SK-N-SH (cell line): ENCODE measurements around the gene STRA8. TPM values are rescaled to one million over a fixed set of nuclear protein-coding genes. Genes with fewer than 3 reads are reported as not detected.

Experiments used
- CTCF ChIA-PET: fragments of 300-600, 350-600 bp; formaldehyde crosslinking; extraction: SDS; loops from one replicate; lab custom pipeline; 2021; lab: Yijun Ruan, JAX
- POLR2A ChIA-PET: fragments of 350-600 bp; sonication (Branson Sonifier 250); formaldehyde crosslinking; extraction: SDS; loops from one replicate; lab custom pipeline; 2020; ENCODE audit warnings: antibody characterized with exemption, inconsistent platforms; lab: Yijun Ruan, JAX
- DNase-seq: peaks from one replicate; pipeline ENCODE4 v3.0.0; 2012
- H2AFZ ChIP-seq: fragments of 200-600 bp; sonication (generic); 2 replicates; pipeline ENCODE4 v1.8.1; 2016; ENCODE audit warnings: antibody characterized with exemption, mild to moderate bottlenecking, low read depth
- H3F3A ChIP-seq: fragments of 200-600 bp; sonication (generic); replicated peaks from 2 replicates; pipeline ENCODE3; 2016; ENCODE audit warnings: antibody characterized with exemption, mild to moderate bottlenecking; ENCODE audit not compliant: insufficient read depth
- H3K27ac ChIP-seq, 2 experiments: fragments of 200-500 bp in 1 of 2; fragments of 200-600 bp in 1 of 2; sonication (Bioruptor generic) in 1 of 2; sonication (generic), shearing (Covaris generic) in 1 of 2; 2 replicates each; pipeline versions ENCODE4 v1.5.1 to v1.6.1; 2014 to 2016; ENCODE audit warnings: low read depth in 2 of 2, inconsistent platforms in 1 of 2, low read length in 1 of 2, mild to moderate bottlenecking in 1 of 2, mixed read lengths in 1 of 2
- H3K27me3 ChIP-seq: fragments of 200-600 bp; sonication (generic), shearing (Covaris generic); 2 replicates; pipeline ENCODE4 v1.6.1; 2016; ENCODE audit warnings: mixed run types; ENCODE audit not compliant: insufficient read depth
- H3K36me3 ChIP-seq, 2 experiments: fragments of 200-500 bp in 1 of 2; fragments of 200-600 bp in 1 of 2; sonication (Bioruptor generic) in 1 of 2; sonication (generic) in 1 of 2; replicated peaks in 1 of 2; 2 replicates each; pipeline versions ENCODE3 to v1.5.1; 2014 to 2016; ENCODE audit warnings: low read length in 1 of 2, mild to moderate bottlenecking in 1 of 2; ENCODE audit not compliant: insufficient read depth in 2 of 2, control insufficient read depth in 1 of 2
- H3K4me1 ChIP-seq, 2 experiments: fragments of 200-500 bp in 1 of 2; fragments of 200-600 bp in 1 of 2; sonication (Bioruptor generic) in 1 of 2; sonication (generic), shearing (Covaris generic) in 1 of 2; 2 replicates each; pipeline versions ENCODE4 v1.5.1 to v1.6.1; 2014 to 2016; ENCODE audit warnings: low read depth in 1 of 2, low read length in 1 of 2, mixed run types in 1 of 2; ENCODE audit not compliant: insufficient read depth in 2 of 2, control insufficient read depth in 1 of 2
- H3K4me2 ChIP-seq: fragments of 200-600 bp; sonication (generic), shearing (Covaris generic); 2 replicates; pipeline ENCODE4 v1.6.1; 2017; ENCODE audit warnings: mixed run types
- H3K4me3 ChIP-seq, 2 experiments: fragments of 200-500 bp in 1 of 2; fragments of 200-600 bp in 1 of 2; sonication (Bioruptor generic) in 1 of 2; sonication (generic), shearing (Covaris generic) in 1 of 2; 2 replicates each; pipeline versions ENCODE4 v1.5.1 to v1.8.1; 2014 to 2016; ENCODE audit warnings: low read depth in 2 of 2, inconsistent platforms in 1 of 2, low read length in 1 of 2, mild to moderate bottlenecking in 1 of 2, mixed read lengths in 1 of 2, moderate library complexity in 1 of 2
- H3K79me2 ChIP-seq: fragments of 200-600 bp; sonication (generic); 2 replicates; pipeline ENCODE4 v1.8.1; 2017; ENCODE audit warnings: mild to moderate bottlenecking; ENCODE audit not compliant: insufficient read depth
- H3K9ac ChIP-seq: fragments of 200-600 bp; sonication (generic); 2 replicates; pipeline ENCODE4 v1.6.1; 2017; ENCODE audit warnings: mixed run types
- H3K9me2 ChIP-seq: fragments of 200-600 bp; sonication (generic); 2 replicates; pipeline ENCODE4 v1.6.1; 2017; ENCODE audit warnings: mixed run types
- H3K9me3 ChIP-seq: fragments of 200-600 bp; sonication (generic); 2 replicates; pipeline ENCODE4 v1.6.1; 2017; ENCODE audit warnings: mixed run types, mild to moderate bottlenecking, moderate library complexity
- H4K20me1 ChIP-seq: fragments of 200-600 bp; sonication (generic); 2 replicates; pipeline ENCODE4 v1.6.1; 2017; ENCODE audit warnings: mild to moderate bottlenecking, mixed run types; ENCODE audit not compliant: insufficient read depth
- CHD2 ChIP-seq: fragments of 150-350 bp; IDR thresholded peaks from 2 replicates; pipeline ENCODE4 v1.6.1; 2018; ENCODE audit warnings: low read length; ENCODE audit not compliant: partially characterized antibody
- CTCF ChIP-seq: fragments of 200-600 bp; sonication (generic); IDR thresholded peaks from 2 replicates; pipeline ENCODE4 v1.6.1; 2017; ENCODE audit warnings: antibody characterized with exemption, mild to moderate bottlenecking, moderate library complexity
- ELF1 ChIP-seq: IDR thresholded peaks from 2 replicates; pipeline ENCODE4 v1.4.0; 2012
- GABPA ChIP-seq: IDR thresholded peaks from 2 replicates; pipeline ENCODE4 v1.4.0; 2012; ENCODE audit warnings: low read depth, mild to moderate bottlenecking
- GATA2 ChIP-seq: sonication (generic); formaldehyde crosslinking; IDR thresholded peaks from 2 replicates; pipeline ENCODE4 v1.5.0; 2020; ENCODE audit warnings: mild to moderate bottlenecking, missing genetic modification reagents
- MEF2A ChIP-seq: IDR thresholded peaks from 2 replicates; pipeline ENCODE4 v1.4.0; 2012; ENCODE audit warnings: low read depth, borderline replicate concordance
- MXI1 ChIP-seq: IDR thresholded peaks from 2 replicates; pipeline ENCODE4 v1.6.1; 2012; ENCODE audit warnings: mild to moderate bottlenecking, low read depth, low read length, improper control_type of control experiment
- NFIC ChIP-seq: IDR thresholded peaks from 2 replicates; pipeline ENCODE4 v1.4.0; 2012; ENCODE audit warnings: borderline replicate concordance
- PBX3 ChIP-seq: IDR thresholded peaks from 2 replicates; pipeline ENCODE4; 2012
- REST ChIP-seq: IDR thresholded peaks from 2 replicates; pipeline ENCODE4 v1.6.1; 2012; ENCODE audit warnings: mild to moderate bottlenecking, low read depth, low read length, moderate library complexity
- RFX5 ChIP-seq: IDR thresholded peaks from 2 replicates; pipeline ENCODE4 v1.6.1; 2012; ENCODE audit warnings: mild to moderate bottlenecking, improper control_type of control experiment, low read length
- RXRA ChIP-seq: IDR thresholded peaks from 2 replicates; pipeline ENCODE4 v1.4.0; 2012; ENCODE audit warnings: low read depth, mild to moderate bottlenecking, borderline replicate concordance
- SMC3 ChIP-seq: IDR thresholded peaks from 2 replicates; pipeline ENCODE4 v1.6.1; 2012; ENCODE audit warnings: low read depth, low read length, improper control_type of control experiment
- TAF1 ChIP-seq: IDR thresholded peaks from 2 replicates; pipeline ENCODE4 v1.6.1; 2012; ENCODE audit warnings: low read depth, mild to moderate bottlenecking, low read length, moderate library complexity, borderline replicate concordance
- TEAD4 ChIP-seq: IDR thresholded peaks from 2 replicates; pipeline ENCODE4 v1.4.0; 2012; ENCODE audit warnings: mild to moderate bottlenecking, borderline replicate concordance; ENCODE audit not compliant: insufficient read depth
- USF1 ChIP-seq: IDR thresholded peaks from 2 replicates; pipeline ENCODE4 v1.4.0; 2012; ENCODE audit warnings: low read depth, borderline replicate concordance
- YY1 ChIP-seq: IDR thresholded peaks from 2 replicates; pipeline ENCODE4 v1.4.0; 2012; ENCODE audit warnings: low read depth, mild to moderate bottlenecking
- WGBS: methylation state at CpG from one replicate; pipeline ENCODE4 v1.1.6; 2017; ENCODE audit warnings: low lambda C conversion rate; 5-methylcytosine and 5-hydroxymethylcytosine counted together
- polyA plus RNA-seq, 3 experiments: library from polyadenylated mRNA; depleted of rRNA; stranded (reverse); fragments of >200 nt; gene quantifications; 2 replicates each; pipeline ENCODE4 v1.2.3, GENCODE V29; 2012

STRA8 gene
- polyA plus RNA-seq, 1 of the 3 experiments (the other 2 are of a cell fraction) = not detected

- Histone ChIP-seq H3K4me3 (no peak overlapping the region), H2AFZ (no peak overlapping the region), H3K9me2 (no peaks in the 10 kb centered on the region), H3K9ac (no peak overlapping the region), H3K36me3 (no peaks in the 10 kb centered on the region), H3K9me3 (no peaks in the 10 kb centered on the region), H3K79me2 (no peaks in the 10 kb centered on the region), H3K4me1 (no peaks in the 10 kb centered on the region), H3K27me3 (no peaks in the 10 kb centered on the region; the same call in 1 of the 2 replicates), H3K27ac (no peak overlapping the region), H3F3A (no peaks in the 10 kb centered on the region)
- POLR2A ChIA-PET = no interaction called here
- 50% methylated on average over 10 of the region's 11 CpGs for WGBS
- peak; percentile 61 for DNase-seq
- TF ChIP-seq CTCF (peak; percentile 56), ELF1 (no peak), GABPA (no peak)
- TF ChIP-seq, all 33 proteins: peak for 1
- H4K20me1 ChIP-seq = no peaks in the 10 kb centered on the region
- no peak overlapping the region for H3K4me2 ChIP-seq
- CTCF ChIA-PET = interaction anchor here (0.7 to 2.1 kb wide), 5 partner anchors 9 to 67 kb away, joined by 3 to 13 read pairs (median 3); partner anchors contain the start of gene CYREN
These were observed 4.6 kb downstream of the STRA8 start for GRCh38 chr7:135238112-135238744.

GRCh38 chr7:135239263-135239662 lies 5.6 kb downstream of the STRA8 start:
- H3K9me2 ChIP-seq = no peaks in the 10 kb centered on the region
- no peaks in the 10 kb centered on the region for H4K20me1 ChIP-seq
- ChIA-PET POLR2A (no interaction called here), CTCF (interaction anchor here (0.7 to 2.1 kb wide), 5 partner anchors 10 to 68 kb away, joined by 3 to 13 read pairs (median 3); partner anchors contain the start of gene CYREN)
- no peak for TF ChIP-seq REST
- TF ChIP-seq USF1 = no peak
- no peak for TF ChIP-seq PBX3
- no peak for TF ChIP-seq TEAD4
- TF ChIP-seq RXRA = no peak
- TF ChIP-seq TAF1 = no peak
- TF ChIP-seq GATA2 (CRISPR knock-in tag) = no peak
- no peak for TF ChIP-seq MEF2A
- TF ChIP-seq CHD2 = no peak
- no peak for TF ChIP-seq SMC3
- TF ChIP-seq YY1 = no peak
- TF ChIP-seq RFX5 = no peak
- TF ChIP-seq MXI1 = no peak
- TF ChIP-seq NFIC = no peak
- no peak overlapping the region for H3K9ac ChIP-seq
- no peak overlapping the region for H3K27ac ChIP-seq
- no peak overlapping the region for H3K4me3 ChIP-seq
- peak; percentile 20 for DNase-seq
- H3K27me3 ChIP-seq = peaks cover 5% of the 10 kb centered on the region; the same call in 1 of the 2 replicates
- H3K79me2 ChIP-seq = no peaks in the 10 kb centered on the region
- 84% methylated on average over 7 of the region's 7 CpGs for WGBS
- H3K36me3 ChIP-seq = no peaks in the 10 kb centered on the region
- H3K9me3 ChIP-seq = no peaks in the 10 kb centered on the region
- no peaks in the 10 kb centered on the region for H3K4me1 ChIP-seq
- H3F3A ChIP-seq = no peaks in the 10 kb centered on the region
- no peak overlapping the region for H3K4me2 ChIP-seq
- H2AFZ ChIP-seq = no peak overlapping the region
